GM15510 (cell line): ENCODE results near the gene FOXP1.

Source experiments
- POLR2A ChIP-seq: IDR thresholded peaks from 3 replicates; pipeline ENCODE4 v1.6.1; 2011; ENCODE audit warnings: borderline replicate concordance; ENCODE audit not compliant: insufficient read length; ENCODE audit errors: extremely low read depth

The FOXP1 gene

GRCh38 chr3:71537211-71537611, 46.3 kb downstream of the FOXP1 start:
- no peak for TF ChIP-seq POLR2A

GRCh38 chr3:71536376-71536965, 47.1 kb downstream of the FOXP1 start:
- no peak for TF ChIP-seq POLR2A

- TF ChIP-seq POLR2A, result no peak
Measured at GRCh38 chr3:71533588-71533987, 49.9 kb downstream of the FOXP1 start.

GRCh38 chr3:71532639-71533395, 50.7 kb downstream of the FOXP1 start:
- no peak for TF ChIP-seq POLR2A

- TF ChIP-seq POLR2A, result no peak
Measured at GRCh38 chr3:71530903-71531530, 52.5 kb downstream of the FOXP1 start.

GRCh38 chr3:71528816-71529215, 54.7 kb downstream of the FOXP1 start:
- TF ChIP-seq POLR2A, result no peak

GRCh38 chr3:71525391-71525790, 58.1 kb downstream of the FOXP1 start:
- no peak for TF ChIP-seq POLR2A

- TF ChIP-seq POLR2A, result no peak
Measured at GRCh38 chr3:71524672-71525071, 58.9 kb downstream of the FOXP1 start.

GRCh38 chr3:71523628-71524027, 59.9 kb downstream of the FOXP1 start:
- no peak for TF ChIP-seq POLR2A

- no peak for TF ChIP-seq POLR2A
Measured at GRCh38 chr3:71521940-71522876, 61.3 kb downstream of the FOXP1 start.

- TF ChIP-seq POLR2A, result no peak
Measured at GRCh38 chr3:71521021-71521352, 62.5 kb downstream of the FOXP1 start.

- no peak for TF ChIP-seq POLR2A
Measured at GRCh38 chr3:71520161-71521020, 63.1 kb downstream of the FOXP1 start.

- no peak for TF ChIP-seq POLR2A
Measured at GRCh38 chr3:71518089-71518488, 65.4 kb downstream of the FOXP1 start.

- no peak for TF ChIP-seq POLR2A
Measured at GRCh38 chr3:71517271-71517791, 66.2 kb downstream of the FOXP1 start.

GRCh38 chr3:71515636-71516365, 67.7 kb downstream of the FOXP1 start:
- no peak for TF ChIP-seq POLR2A
